ENCODE results near the gene PTPRJ.

DNA sequence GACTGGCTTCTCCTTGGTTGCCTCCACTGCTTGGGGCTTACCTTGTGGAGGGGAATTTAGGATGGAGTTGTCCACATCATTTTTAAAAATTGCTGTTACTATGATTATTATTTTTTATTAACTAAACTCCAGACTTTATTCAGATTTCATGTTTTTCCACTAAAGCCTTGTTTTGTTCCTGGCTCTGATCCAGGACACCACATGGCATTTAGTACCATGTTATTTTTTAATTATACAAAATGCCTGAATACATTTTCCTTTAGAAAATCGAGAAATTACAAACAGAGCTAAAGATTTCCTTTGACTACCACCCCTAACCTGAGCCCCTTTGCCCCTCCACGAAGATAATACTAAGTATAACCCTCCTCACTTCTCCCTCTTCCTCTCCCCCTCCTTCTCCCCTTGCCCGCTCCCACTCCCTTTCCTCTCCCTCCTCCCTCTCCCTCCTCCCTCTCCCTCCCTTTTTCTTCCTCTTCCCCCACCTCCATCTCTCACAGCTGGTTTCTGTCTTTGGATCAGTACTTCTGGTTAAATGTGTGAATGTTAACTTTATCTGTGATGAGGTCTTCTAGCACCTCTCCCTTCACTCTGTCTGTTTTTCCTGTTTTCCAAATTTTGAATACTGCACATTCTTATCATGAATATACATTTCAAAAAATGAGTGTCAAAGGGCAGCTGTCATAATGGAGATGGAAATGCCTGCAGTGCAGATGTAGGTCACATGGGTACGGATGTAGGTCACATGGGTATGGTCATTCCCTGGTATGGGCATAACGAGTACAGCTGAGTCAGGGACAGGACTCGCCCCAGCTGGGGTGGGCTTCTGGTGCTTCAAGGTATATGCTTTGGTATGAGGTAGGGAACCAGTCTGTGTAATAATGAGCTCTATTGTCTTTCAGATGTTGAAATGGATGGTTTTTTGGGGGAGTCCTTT, 181.9 kb downstream of the PTPRJ start:
- TF ChIP-seq, protein P1, sequence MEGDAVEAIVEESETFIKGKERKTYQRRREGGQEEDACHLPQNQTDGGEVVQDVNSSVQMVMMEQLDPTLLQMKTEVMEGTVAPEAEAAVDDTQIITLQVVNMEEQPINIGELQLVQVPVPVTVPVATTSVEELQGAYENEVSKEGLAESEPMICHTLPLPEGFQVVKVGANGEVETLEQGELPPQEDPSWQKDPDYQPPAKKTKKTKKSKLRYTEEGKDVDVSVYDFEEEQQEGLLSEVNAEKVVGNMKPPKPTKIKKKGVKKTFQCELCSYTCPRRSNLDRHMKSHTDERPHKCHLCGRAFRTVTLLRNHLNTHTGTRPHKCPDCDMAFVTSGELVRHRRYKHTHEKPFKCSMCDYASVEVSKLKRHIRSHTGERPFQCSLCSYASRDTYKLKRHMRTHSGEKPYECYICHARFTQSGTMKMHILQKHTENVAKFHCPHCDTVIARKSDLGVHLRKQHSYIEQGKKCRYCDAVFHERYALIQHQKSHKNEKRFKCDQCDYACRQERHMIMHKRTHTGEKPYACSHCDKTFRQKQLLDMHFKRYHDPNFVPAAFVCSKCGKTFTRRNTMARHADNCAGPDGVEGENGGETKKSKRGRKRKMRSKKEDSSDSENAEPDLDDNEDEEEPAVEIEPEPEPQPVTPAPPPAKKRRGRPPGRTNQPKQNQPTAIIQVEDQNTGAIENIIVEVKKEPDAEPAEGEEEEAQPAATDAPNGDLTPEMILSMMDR (conservative IDR thresholded peaks at IDR 0.05; ENCODE audit: low read depth, low read length) = no peak
- TF ChIP-seq EZH2 (IDR thresholded peaks at IDR 0.05; ENCODE audit: borderline replicate concordance, low read depth, low read length, poor library complexity, severe bottlenecking) = no peak

Data from A673 (cell line).